GM20000 (cell line): Measurements from ENCODE around the gene CNNM3.

ENCODE experiments used
- DNase-seq: peaks from one replicate; pipeline ENCODE4 v3.0.0; 2012; ENCODE audit warnings: low spot score
- CTCF ChIP-seq: IDR thresholded peaks from 2 replicates; pipeline ENCODE4 v1.5.1; 2012; ENCODE audit warnings: mild to moderate bottlenecking, control low read depth; ENCODE audit errors: extremely low read depth, missing control alignments

The CNNM3 gene

GRCh38 chr2:96846825-96847224 is 30.8 kb downstream of the CNNM3 start:
- DNase-seq = no peak
- no peak for TF ChIP-seq CTCF

- no peak for DNase-seq
- TF ChIP-seq CTCF = no peak
These were observed 31.5 kb downstream of the CNNM3 start for GRCh38 chr2:96847586-96847985.

- TF ChIP-seq CTCF = no peak
- DNase-seq = no peak
These were observed 32.2 kb downstream of the CNNM3 start for GRCh38 chr2:96848264-96848663.

- DNase-seq = no peak
- TF ChIP-seq CTCF = no peak
These were observed 36.6 kb downstream of the CNNM3 start for GRCh38 chr2:96852667-96853066.

DNA sequence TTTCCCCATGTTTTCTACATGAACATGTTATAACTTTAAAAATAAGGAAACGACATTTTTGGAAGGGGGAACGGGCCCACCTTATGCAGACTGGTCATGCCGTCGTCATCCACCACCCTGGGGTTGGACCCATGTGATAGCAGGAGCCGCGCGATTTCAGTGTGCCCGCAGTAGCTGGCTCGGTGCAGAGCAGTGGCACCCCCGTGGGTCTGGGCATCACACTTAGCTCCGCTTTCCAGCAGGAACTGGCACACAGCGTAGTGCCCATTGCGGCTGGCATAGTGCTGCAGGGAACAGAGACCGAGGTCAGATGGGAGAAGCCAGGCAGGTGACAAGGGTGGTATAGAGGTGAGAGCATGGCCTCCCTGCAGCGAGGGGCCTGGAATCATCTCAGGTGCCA is 37.3 kb downstream of the CNNM3 start:
- no peak for TF ChIP-seq CTCF
- no peak for DNase-seq

- DNase-seq = no peak
- no peak for TF ChIP-seq CTCF
These were observed 41.0 kb downstream of the CNNM3 start for GRCh38 chr2:96856776-96857666.

DNA sequence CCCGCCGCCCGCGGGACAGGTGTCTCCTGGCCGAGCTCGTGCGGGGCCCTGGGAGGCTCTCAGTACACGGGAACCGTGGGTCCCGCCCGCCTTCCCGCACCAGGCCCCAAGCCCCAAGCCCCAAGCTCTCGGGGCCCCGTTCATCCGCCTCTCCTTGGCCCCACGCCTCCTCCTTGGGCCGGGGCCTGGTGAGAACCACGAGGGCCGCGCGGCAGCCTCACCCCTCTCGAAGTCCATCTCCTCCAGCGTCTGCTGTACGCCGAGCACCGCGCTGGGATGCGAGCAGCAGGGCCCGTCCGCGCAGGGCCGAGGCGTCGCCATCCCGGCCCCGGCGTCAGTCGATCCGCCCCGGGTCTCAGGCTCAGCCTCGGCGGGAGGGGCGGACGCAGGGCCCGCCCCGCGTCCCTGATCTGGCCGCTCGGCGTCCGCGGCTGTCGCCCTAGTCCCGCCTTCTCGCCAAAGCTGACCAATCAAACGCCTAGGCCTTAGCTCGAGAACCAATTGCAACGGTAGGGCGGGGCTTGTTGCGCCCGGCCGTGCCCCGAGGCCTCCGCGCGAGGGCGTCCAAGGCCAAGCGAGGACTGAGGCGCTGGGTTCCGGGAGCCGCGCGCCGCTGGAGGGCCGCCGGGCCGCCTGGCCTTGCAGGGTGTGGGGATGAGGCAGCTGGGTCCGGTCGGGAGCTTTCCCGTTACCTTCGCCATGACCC is 41.8 kb downstream of the CNNM3 start, which contains the start of gene ANKRD39:
Gene ANKRD39 (minus strand): TSS at position 350 of the 706 bp plus-strand sequence. CDS start 29 bp downstream, at position 321.
- DNase-seq = peak; percentile 100
- TF ChIP-seq CTCF = peak; percentile 92
